GM18507 (cell line): Measurements from ENCODE around the gene MALRD1.

ENCODE experiments used
- DNase-seq: peaks from one replicate; pipeline ENCODE4 v3.0.0; 2011; ENCODE audit warnings: low read depth; ENCODE audit not compliant: insufficient read length; ENCODE audit errors: extremely low spot score
- FAIRE-seq: peaks from 2 replicates; lab custom pipeline; 2011; peaks lifted over from hg19 to GRCh38; lab: Jason Lieb, UNC

MALRD1 gene

DNA sequence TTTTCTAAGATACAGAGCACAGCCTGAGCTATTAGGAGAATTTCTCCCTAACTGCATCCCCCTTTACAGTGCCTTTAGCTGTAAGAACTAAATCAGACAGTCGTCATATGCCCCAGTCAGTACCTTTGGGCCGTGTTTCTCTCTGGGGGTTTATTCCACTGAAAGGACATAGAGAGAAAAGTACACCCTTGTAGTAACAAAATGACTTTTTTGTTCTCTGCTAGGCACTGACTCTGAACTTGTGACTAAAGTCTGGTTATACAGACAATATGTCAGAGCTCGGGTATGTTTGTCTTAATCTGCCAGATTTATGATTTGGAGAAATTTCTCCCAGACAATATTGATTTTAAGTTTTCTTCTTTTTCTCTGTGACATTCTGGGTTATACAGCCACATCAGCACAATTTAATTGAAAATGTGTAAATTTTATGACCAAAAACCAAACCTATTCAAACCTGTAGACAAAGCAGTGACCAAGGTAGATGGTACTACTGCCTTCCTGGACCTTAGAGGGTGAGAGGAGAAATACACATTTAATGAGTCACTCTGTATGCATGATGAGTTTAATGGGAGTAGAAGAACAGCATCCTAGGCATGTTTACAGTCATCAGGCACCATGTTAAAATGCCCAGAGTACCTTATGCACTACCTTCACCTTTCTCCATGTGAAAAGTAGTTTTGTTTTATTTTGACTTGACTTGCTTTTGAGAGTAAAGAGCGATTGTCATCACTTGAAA is 611.5 kb downstream of the MALRD1 start:
- no peak for FAIRE-seq
- no peak for DNase-seq

DNA sequence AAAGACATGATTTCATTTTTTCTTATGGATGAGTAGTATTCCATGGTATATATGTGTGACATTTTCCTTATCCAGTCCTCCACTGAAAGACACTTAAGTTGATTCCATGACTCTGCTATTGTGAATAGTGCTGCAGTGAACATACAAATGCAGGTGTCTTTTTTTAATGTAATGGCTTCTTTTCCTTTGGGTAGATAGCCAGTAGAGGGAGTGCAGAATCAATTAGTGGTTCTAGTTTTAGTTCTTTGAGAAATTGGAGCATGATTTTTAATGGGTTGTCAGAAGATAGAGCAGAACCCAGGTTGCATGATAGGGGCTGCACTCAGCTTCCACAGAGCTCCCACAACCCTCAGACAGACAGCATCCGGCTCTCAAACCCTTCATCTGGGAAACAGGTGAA is 614.7 kb downstream of the MALRD1 start:
- DNase-seq = no peak
- FAIRE-seq = no peak

DNA sequence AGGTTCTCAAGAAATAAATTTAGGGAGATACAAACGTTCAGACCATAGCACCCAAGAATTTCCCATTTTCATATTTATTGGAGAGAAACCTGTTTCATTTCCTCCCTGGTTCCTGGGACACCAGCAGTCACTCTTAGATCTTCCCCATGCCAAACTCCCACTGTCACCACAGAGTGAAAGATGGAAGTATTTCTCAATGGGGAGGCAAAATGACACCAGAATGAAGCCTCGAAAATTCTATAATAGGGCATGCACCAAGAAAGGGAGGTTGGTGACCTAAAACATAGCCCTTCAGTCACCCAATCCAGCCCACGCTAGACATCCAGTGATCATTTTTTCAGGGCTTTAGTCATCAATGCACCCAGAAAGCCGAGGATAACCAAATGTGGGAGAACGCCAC is 619.5 kb downstream of the MALRD1 start:
- DNase-seq (no peak), FAIRE-seq (no peak)

DNA sequence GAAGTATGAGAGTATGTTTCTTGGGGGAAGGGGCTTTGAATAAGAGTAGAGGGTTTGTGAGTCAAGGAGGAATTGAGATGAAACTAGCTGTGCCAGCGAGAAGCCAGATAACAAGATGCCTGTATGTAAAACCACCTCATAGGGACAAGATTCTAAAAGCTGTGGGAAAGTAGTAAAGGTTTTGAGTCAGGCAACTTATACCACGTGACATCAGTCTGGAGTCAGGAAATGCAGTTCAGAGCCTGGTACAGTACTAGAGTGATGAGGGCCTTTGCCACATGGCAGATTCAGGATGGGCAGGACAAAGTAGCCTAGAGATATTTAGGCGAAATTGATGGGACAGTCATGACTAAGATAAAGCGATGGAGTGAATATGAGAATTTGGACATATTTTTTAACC is 627.5 kb downstream of the MALRD1 start:
- DNase-seq (no peak), FAIRE-seq (no peak)

DNA sequence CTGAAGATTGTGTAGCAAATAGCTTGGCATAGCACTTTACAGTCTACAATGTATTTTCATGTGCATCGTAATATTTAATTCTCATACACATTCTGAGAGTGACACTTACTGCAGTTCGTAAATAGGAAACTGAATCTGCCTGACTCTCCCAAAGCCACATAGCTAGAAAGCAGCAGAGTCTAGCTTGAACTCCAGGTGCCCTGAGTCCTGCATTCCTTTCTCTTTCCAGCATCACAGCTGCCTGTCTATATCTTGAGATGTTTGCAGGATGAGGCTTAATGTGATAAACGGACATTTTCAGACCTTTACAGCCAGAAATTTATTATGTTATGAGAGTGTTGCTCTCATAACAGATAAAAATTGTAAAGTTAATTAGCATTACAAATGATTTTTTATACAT is 634.8 kb downstream of the MALRD1 start:
- FAIRE-seq = no peak
- no peak for DNase-seq

DNA sequence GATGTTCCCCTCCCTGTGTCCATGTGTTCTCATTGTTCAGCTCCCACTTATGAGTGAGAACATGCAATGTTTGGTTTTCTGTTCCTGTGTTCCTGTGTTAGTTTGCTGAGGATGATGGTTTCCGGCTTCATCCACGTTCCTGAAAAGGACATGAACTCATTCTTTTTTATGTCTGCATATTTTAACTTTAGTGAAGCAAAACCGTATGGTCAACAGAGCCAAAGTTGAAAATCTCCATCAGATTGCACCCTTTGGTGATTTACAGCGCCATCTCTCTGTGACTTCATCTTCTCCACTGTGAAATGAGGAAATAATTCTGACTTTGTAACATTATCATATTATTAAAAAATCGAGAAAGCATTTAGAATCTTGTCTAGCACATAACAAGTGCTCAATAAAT is 635.4 kb downstream of the MALRD1 start:
- DNase-seq (no peak), FAIRE-seq (no peak)

GRCh38 chr10:19688344-19688743 is 639.7 kb downstream of the MALRD1 start:
- no peak for FAIRE-seq

DNA sequence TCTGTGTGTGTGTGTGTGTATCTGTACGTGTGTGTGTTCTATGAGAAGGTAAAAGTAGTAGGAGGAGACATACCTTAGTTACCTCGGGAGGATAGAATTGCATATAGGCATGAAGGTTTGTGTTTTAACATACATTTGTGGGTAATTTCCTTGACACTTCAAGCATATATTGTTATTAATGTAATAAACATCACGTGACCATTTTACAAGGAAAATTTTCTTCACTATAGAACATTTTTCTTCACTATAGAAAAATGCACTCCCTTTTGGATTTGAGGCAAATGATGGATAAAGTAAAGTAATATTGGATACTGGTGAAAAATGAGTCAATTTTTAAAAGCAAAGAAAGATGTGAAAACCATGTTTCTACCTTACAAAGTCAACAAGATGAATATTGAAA is 640.6 kb downstream of the MALRD1 start:
- no peak for FAIRE-seq
- DNase-seq = no peak

More at GRCh38 chr10:19688344-19688743, 639.7 kb downstream of the MALRD1 start:
- DNase-seq = no peak

GRCh38 chr10:19699299-19699698 is 650.7 kb downstream of the MALRD1 start:
- no peak for FAIRE-seq

DNA sequence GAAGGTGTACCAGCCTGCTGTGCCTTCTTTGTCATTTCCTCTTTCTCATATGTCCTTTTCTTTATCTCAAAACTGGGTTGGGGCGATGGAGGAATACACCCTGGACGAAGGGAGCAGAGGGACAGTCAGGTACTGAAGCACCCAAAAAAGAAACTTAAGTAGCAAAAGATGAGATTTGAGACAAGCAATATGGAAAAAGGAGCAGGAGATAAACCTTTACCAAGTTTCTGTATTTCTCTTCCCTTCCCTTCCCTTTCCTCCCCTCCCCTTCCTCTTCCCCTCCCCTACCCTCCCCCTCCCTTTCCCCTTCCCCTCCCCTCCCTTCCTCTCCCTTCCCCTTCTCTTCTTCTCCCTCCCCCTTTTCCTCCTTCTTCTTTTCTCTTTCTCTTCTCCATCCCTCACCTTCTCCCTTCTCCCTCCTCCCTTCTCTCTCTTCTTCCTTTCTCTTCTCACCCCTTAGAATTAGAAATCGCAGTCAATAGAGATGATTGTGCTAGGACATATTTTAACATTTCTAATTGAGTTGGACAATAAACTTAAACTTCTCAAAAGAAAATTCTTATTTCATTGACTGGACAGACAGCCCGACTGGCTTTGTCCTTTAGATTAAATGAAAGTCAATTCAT is 652.9 kb downstream of the MALRD1 start:
- DNase-seq (no peak), FAIRE-seq (no peak)

More at GRCh38 chr10:19699299-19699698, 650.7 kb downstream of the MALRD1 start:
- no peak for DNase-seq

GRCh38 chr10:19702215-19702614 is 653.6 kb downstream of the MALRD1 start:
- FAIRE-seq (no peak), DNase-seq (no peak)

GRCh38 chr10:19704544-19704943 is 655.9 kb downstream of the MALRD1 start:
- DNase-seq (no peak), FAIRE-seq (no peak)

DNA sequence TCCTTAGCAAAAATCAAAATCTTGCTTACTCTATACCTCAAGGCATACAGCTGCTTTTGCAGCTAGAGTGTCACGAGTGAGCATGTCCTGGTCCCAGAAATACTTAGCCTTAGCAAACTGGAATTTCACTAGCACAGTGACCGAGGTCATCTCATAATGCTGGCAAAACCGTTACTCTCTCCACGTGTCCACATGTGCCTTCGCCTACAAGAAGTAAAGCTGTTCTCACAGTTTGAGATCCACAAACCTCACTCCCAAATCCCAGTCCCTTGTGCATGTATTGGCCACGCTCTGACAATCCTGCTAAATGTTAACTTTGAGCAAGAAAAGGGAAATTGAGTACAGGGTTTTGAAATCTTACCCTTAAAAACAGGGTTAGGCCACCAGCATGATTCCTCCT is 656.6 kb downstream of the MALRD1 start:
- FAIRE-seq = no peak
- no peak for DNase-seq

- FAIRE-seq = no peak
- no peak for DNase-seq
Measured at GRCh38 chr10:19706904-19707303, 658.3 kb downstream of the MALRD1 start.

GRCh38 chr10:19707376-19707775 is 658.8 kb downstream of the MALRD1 start:
- FAIRE-seq = no peak

GRCh38 chr10:19708031-19708430 is 659.4 kb downstream of the MALRD1 start:
- no peak for DNase-seq
- FAIRE-seq = no peak

More at GRCh38 chr10:19707376-19707775, 658.8 kb downstream of the MALRD1 start:
- DNase-seq = no peak

DNA sequence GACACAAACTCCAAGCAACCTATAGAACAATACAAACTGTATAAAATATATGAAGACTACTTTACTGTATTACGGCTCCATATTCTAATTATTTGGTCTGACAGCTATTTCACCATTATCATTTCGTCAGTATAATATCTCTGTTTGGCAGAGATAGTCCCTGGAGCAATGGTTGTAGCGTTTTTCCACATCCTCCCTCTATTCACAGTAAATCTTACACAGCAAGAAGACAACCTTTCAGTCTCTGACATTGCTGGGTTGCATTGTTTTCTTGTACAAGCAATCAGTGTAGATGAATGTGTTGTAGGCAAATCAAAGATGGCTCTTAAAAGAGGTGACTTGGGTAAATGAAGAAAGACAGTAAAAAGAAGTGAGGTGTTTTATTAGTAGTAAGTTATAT is 662.0 kb downstream of the MALRD1 start:
- no peak for FAIRE-seq
- DNase-seq = no peak

GRCh38 chr10:19713159-19713558 is 664.6 kb downstream of the MALRD1 start:
- DNase-seq (no peak), FAIRE-seq (no peak)

DNA sequence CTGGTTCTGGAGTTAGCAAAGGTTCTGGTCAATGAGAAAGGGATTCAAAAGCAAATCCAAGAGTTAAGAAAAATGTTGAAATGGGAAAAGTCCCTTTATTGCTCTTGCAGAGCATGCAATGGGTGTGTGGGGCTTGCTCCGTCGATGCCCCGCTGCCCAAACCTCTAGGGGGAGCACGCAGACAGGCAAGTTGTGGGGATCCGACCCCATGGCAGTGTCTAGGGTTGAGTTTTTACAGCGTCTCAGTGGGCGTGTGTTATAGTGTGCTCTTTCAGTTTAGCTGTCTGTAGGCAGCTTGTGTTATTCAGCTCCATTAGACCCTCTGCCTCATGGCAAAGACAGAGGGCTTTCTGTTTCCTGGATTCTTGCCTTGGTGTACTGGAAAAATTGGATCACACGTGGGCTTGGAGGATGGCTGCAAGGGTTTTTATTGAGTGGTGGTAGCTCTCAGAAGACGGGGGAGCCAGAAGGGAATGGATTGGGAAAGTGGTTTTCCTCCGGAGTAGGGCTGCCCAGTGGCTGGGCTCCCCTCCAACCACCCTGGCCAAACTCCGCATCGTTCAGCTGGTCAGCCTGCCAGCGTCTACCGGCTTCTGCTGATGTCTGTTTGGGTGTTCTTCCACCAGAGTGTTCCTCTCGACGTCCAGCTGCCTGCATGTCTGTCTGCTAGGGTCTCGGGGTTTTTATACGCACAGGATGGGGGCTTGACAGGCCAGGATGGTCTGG is 665.4 kb downstream of the MALRD1 start:
- no peak for DNase-seq
- FAIRE-seq = no peak

DNA sequence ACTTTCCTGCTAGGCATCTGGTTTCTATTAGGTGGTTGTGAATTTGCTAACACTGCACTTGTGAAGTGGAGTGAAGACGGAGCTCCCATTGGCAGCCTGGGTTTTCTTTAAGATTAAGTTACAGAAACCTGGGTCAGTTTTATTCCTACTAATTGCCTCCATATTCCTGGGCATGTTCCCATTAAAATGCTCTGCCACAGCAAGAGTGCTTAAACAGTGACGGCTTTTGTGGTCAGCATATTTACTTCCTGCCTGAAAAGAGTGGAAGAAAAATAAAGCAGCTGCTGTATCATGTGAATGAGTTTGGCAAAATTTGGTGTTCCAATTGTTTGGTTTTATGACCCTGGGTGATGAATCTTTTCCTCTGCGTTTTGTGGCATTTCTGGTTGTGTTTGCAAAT is 670.7 kb downstream of the MALRD1 start:
- DNase-seq (no peak), FAIRE-seq (no peak)

GRCh38 chr10:19724287-19724686 is 675.7 kb downstream of the MALRD1 start:
- FAIRE-seq = no peak
- no peak for DNase-seq
